Measurements from ENCODE around the gene LHFPL2.

DNA sequence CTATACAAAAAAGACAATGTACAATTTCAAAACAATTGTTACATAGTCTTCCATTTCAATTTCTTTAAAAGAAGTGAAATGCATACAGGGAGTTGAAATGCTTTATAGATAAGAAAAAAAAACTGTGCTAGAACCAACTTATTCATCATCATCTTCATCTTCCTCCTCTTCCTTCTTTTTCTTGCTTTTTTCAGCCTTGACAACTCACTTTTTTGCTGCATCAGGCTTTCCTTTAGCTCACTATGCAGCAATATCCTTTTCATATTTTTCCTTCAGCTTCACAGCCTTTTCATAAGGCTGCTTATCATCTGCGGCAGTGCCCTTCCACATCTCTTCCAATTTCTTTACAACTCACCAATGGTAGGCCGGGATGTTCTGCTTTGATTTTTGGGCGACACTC lies 4.4 kb downstream of the LHFPL2 start:
- TF ChIP-seq, protein P1, sequence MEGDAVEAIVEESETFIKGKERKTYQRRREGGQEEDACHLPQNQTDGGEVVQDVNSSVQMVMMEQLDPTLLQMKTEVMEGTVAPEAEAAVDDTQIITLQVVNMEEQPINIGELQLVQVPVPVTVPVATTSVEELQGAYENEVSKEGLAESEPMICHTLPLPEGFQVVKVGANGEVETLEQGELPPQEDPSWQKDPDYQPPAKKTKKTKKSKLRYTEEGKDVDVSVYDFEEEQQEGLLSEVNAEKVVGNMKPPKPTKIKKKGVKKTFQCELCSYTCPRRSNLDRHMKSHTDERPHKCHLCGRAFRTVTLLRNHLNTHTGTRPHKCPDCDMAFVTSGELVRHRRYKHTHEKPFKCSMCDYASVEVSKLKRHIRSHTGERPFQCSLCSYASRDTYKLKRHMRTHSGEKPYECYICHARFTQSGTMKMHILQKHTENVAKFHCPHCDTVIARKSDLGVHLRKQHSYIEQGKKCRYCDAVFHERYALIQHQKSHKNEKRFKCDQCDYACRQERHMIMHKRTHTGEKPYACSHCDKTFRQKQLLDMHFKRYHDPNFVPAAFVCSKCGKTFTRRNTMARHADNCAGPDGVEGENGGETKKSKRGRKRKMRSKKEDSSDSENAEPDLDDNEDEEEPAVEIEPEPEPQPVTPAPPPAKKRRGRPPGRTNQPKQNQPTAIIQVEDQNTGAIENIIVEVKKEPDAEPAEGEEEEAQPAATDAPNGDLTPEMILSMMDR (conservative IDR thresholded peaks at IDR 0.05; ENCODE audit: low read depth in 2 of 2), result no peak
- TF ChIP-seq EZH2phosphoT487 (IDR thresholded peaks at IDR 0.05; ENCODE audit: unreplicated experiment), result no peak
- no peak for TF ChIP-seq POLR2AphosphoS5 (IDR thresholded peaks at IDR 0.05; ENCODE audit: low read depth)
- TF ChIP-seq ZNF462 (CRISPR knock-in tag; IDR thresholded peaks at IDR 0.05), result no peak
- no peak for TF ChIP-seq EZH2 (IDR thresholded peaks at IDR 0.05; ENCODE audit: low read depth, unreplicated experiment)
- no peak for TF ChIP-seq STAT1 (IDR thresholded peaks at IDR 0.05; ENCODE audit: unreplicated experiment)
- no peak for TF ChIP-seq ZNF331 (CRISPR knock-in tag; IDR thresholded peaks at IDR 0.05; ENCODE audit: low read depth)
- no peak for TF ChIP-seq JUNB (IDR thresholded peaks at IDR 0.05; ENCODE audit: unreplicated experiment)
